ENCODE results near the gene NFKBIL1. TPM values are rescaled to one million over a fixed set of nuclear protein-coding genes. Genes with fewer than 3 reads are reported as not detected.

Gene NFKBIL1
- polyA plus RNA-seq, 1 of the 3 experiments (the other 2 are of a cell fraction), result 17.1 TPM

GRCh38 chr6:31534011-31534410 lies 13.4 kb upstream of the NFKBIL1 start:
- Histone ChIP-seq H3K4me1 (ENCODE audit: control insufficient read depth in 1 of 2, insufficient read depth in 2 of 2, low read depth in 1 of 2, low read length in 1 of 2) (peaks cover 5 to 8% of the 10 kb centered on the region in 2 experiments; a peak in 3 of 4 replicates), H3K79me2 (ENCODE audit: insufficient read depth) (peaks cover 49% of the 10 kb centered on the region), H4K20me1 (ENCODE audit: insufficient read depth) (peaks cover 77% of the 10 kb centered on the region), H3K4me2 (no peak overlapping the region), H3K9ac (no peak overlapping the region), H3K27ac (ENCODE audit: low read depth in 2 of 2, low read length in 1 of 2) (no peak overlapping the region; a peak in 1 of 4 replicates), H2AFZ (ENCODE audit: low read depth) (no peak overlapping the region), H3K9me3 (no peaks in the 10 kb centered on the region), H3K27me3 (ENCODE audit: insufficient read depth) (no peaks in the 10 kb centered on the region), H3K4me3 (ENCODE audit: low read depth in 2 of 2, low read length in 1 of 2) (no peak overlapping the region), H3F3A (replicated peaks; ENCODE audit: insufficient read depth) (peaks cover 28% of the 10 kb centered on the region), H3K9me2 (no peaks in the 10 kb centered on the region), H3K36me3 (replicated peaks in 1 of 2; ENCODE audit: control insufficient read depth in 1 of 2, insufficient read depth in 2 of 2, low read length in 1 of 2) (peaks cover 82 to 85% of the 10 kb centered on the region in 2 experiments)
- POLR2A ChIA-PET, result interaction anchor here (1.0 kb wide), 1 partner anchor 8 kb away, joined by 3 read pairs; no protein-coding TSS in a partner anchor
- WGBS (ENCODE audit: low lambda C conversion rate), result 85% methylated on average over 6 of the region's 6 CpGs
- CTCF ChIA-PET, result interaction anchor here (0.9 to 2.5 kb wide), 3 partner anchors 12 to 65 kb away, joined by 3 to 8 read pairs (median 3); partner anchors contain the start of gene ATP6V1G2
- DNase-seq, result no peak
- TF ChIP-seq SMC3 (IDR thresholded peaks at IDR 0.05; ENCODE audit: low read depth, low read length) (no peak), TAF1 (IDR thresholded peaks at IDR 0.05; ENCODE audit: borderline replicate concordance, low read depth, low read length) (no peak), NRF1 (IDR thresholded peaks at IDR 0.05; ENCODE audit: low read depth, low read length) (no peak), RFX5 (IDR thresholded peaks at IDR 0.05; ENCODE audit: low read length) (no peak), YY1 (IDR thresholded peaks at IDR 0.05; ENCODE audit: low read depth) (no peak), RXRA (IDR thresholded peaks at IDR 0.05; ENCODE audit: borderline replicate concordance, low read depth) (no peak), FOXM1 (IDR thresholded peaks at IDR 0.05; ENCODE audit: low read depth) (no peak)

GRCh38 chr6:31534521-31535040 lies 12.8 kb upstream of the NFKBIL1 start:
- POLR2A ChIA-PET, result interaction anchor here (1.0 kb wide), 1 partner anchor 8 kb away, joined by 3 read pairs; no protein-coding TSS in a partner anchor
- WGBS (ENCODE audit: low lambda C conversion rate), result 95% methylated on average over 24 of the region's 24 CpGs
- Histone ChIP-seq H2AFZ (ENCODE audit: low read depth) (no peak overlapping the region), H3K36me3 (replicated peaks in 1 of 2; ENCODE audit: control insufficient read depth in 1 of 2, insufficient read depth in 2 of 2, low read length in 1 of 2) (peaks cover 84 to 91% of the 10 kb centered on the region in 2 experiments), H3K27ac (ENCODE audit: low read depth in 2 of 2, low read length in 1 of 2) (no peak overlapping the region), H3K9me3 (no peaks in the 10 kb centered on the region), H3K9ac (no peak overlapping the region), H3K4me2 (no peak overlapping the region), H3K79me2 (ENCODE audit: insufficient read depth) (peaks cover 55% of the 10 kb centered on the region), H3K27me3 (ENCODE audit: insufficient read depth) (no peaks in the 10 kb centered on the region), H3F3A (replicated peaks; ENCODE audit: insufficient read depth) (peaks cover 24% of the 10 kb centered on the region), H3K4me1 (ENCODE audit: control insufficient read depth in 1 of 2, insufficient read depth in 2 of 2, low read depth in 1 of 2, low read length in 1 of 2) (peaks cover 10 to 14% of the 10 kb centered on the region in 2 experiments; a peak in 3 of 4 replicates), H4K20me1 (ENCODE audit: insufficient read depth) (peaks cover 81% of the 10 kb centered on the region), H3K9me2 (no peaks in the 10 kb centered on the region), H3K4me3 (ENCODE audit: low read depth in 2 of 2, low read length in 1 of 2) (no peak overlapping the region)
- CTCF ChIA-PET, result interaction anchor here (0.9 to 2.5 kb wide), 4 partner anchors 12 to 64 kb away, joined by 3 to 8 read pairs (median 4); partner anchors contain the start of gene ATP6V1G2
- no peak for DNase-seq
- TF ChIP-seq YY1 (IDR thresholded peaks at IDR 0.05; ENCODE audit: low read depth) (no peak), MXI1 (IDR thresholded peaks at IDR 0.05; ENCODE audit: low read depth, low read length) (no peak), MEF2A (IDR thresholded peaks at IDR 0.05; ENCODE audit: borderline replicate concordance, low read depth) (no peak), EP300 (IDR thresholded peaks at IDR 0.05; ENCODE audit: borderline replicate concordance in 1 of 2, low read depth in 1 of 2, low read length in 1 of 2) (no peak), POLR2AphosphoS5 (IDR thresholded peaks at IDR 0.05; ENCODE audit: low read depth, low read length) (no peak), FOXM1 (IDR thresholded peaks at IDR 0.05; ENCODE audit: low read depth) (no peak), GATA2 (CRISPR knock-in tag; IDR thresholded peaks at IDR 0.05) (no peak), RAD21 (IDR thresholded peaks at IDR 0.05; ENCODE audit: low read length) (no peak), CTCF (IDR thresholded peaks at IDR 0.05) (no peak), ELF1 (IDR thresholded peaks at IDR 0.05) (no peak)
- TF ChIP-seq, protein P1, sequence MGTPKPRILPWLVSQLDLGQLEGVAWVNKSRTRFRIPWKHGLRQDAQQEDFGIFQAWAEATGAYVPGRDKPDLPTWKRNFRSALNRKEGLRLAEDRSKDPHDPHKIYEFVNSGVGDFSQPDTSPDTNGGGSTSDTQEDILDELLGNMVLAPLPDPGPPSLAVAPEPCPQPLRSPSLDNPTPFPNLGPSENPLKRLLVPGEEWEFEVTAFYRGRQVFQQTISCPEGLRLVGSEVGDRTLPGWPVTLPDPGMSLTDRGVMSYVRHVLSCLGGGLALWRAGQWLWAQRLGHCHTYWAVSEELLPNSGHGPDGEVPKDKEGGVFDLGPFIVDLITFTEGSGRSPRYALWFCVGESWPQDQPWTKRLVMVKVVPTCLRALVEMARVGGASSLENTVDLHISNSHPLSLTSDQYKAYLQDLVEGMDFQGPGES (IDR thresholded peaks at IDR 0.05; ENCODE audit: low read depth, low read length), result no peak
